NCI-H526 treated with DMSO at 0.1 percent for 48 hours (cell line): ENCODE measurements around the gene SMPD4.
A peak's percentile ranks its signal among the peaks of the same experiment; 100 is the strongest.
"Not testable (repeated sequence)": the region's sequence is repeated elsewhere in the genome, so short reads cannot be mapped to it uniquely, and the experiment has no call there.

ENCODE experiments used
- DNase-seq: peaks from one replicate; lab custom pipeline; 2025; lab: John Stamatoyannopoulos, UW

The SMPD4 gene

GRCh38 chr2:130181325-130181879, at the start of gene SMPD4:
Gene SMPD4, minus strand, starts transcription at chr2:130181602. Its CDS starts 5,010 bp downstream, at chr2:130176592.
- DNase-seq, result peak; percentile 85

- not testable (repeated sequence) for DNase-seq
Measured at GRCh38 chr2:130230907-130231306, 49.5 kb upstream of the SMPD4 start.

- not testable (repeated sequence) for DNase-seq
Measured at GRCh38 chr2:130230376-130230775, 49.0 kb upstream of the SMPD4 start.

GRCh38 chr2:130229161-130229510, 47.7 kb upstream of the SMPD4 start:
- not testable (repeated sequence) for DNase-seq

GRCh38 chr2:130228467-130229160, 47.2 kb upstream of the SMPD4 start:
- DNase-seq, result not testable (repeated sequence)

- DNase-seq, result not testable (repeated sequence)
Measured at GRCh38 chr2:130228005-130228404, 46.6 kb upstream of the SMPD4 start.

- DNase-seq, result not testable (repeated sequence)
Measured at GRCh38 chr2:130222523-130222922, 41.1 kb upstream of the SMPD4 start.

- not testable (repeated sequence) for DNase-seq
Measured at GRCh38 chr2:130220505-130220904, 39.1 kb upstream of the SMPD4 start.

- not testable (repeated sequence) for DNase-seq
Measured at GRCh38 chr2:130219147-130219546, 37.7 kb upstream of the SMPD4 start.

GRCh38 chr2:130207051-130207450, 25.6 kb upstream of the SMPD4 start:
- DNase-seq, result not testable (repeated sequence)

- not testable (repeated sequence) for DNase-seq
Measured at GRCh38 chr2:130203150-130203549, 21.7 kb upstream of the SMPD4 start.

GRCh38 chr2:130202518-130202917, 21.1 kb upstream of the SMPD4 start:
- DNase-seq, result not testable (repeated sequence)

GRCh38 chr2:130198343-130198742, 16.9 kb upstream of the SMPD4 start, which contains the start of gene TUBA3E:
Gene TUBA3E, minus strand, starts transcription at chr2:130198439. Its CDS starts 79 bp downstream, at chr2:130198360.
- no peak for DNase-seq

- DNase-seq, result not testable (repeated sequence)
Measured at GRCh38 chr2:130196052-130196451, 14.7 kb upstream of the SMPD4 start.

GRCh38 chr2:130195089-130195635, 13.8 kb upstream of the SMPD4 start:
- not testable (repeated sequence) for DNase-seq

- DNase-seq, result not testable (repeated sequence)
Measured at GRCh38 chr2:130193824-130194223, 12.4 kb upstream of the SMPD4 start.

GRCh38 chr2:130192451-130192850, 11.0 kb upstream of the SMPD4 start:
- not testable (repeated sequence) for DNase-seq

GRCh38 chr2:130191319-130191718, 9.9 kb upstream of the SMPD4 start:
- DNase-seq, result not testable (repeated sequence)

GRCh38 chr2:130190237-130190636, 8.8 kb upstream of the SMPD4 start:
- DNase-seq, result no peak

GRCh38 chr2:130188958-130189357, 7.6 kb upstream of the SMPD4 start:
- not testable (repeated sequence) for DNase-seq

- not testable (repeated sequence) for DNase-seq
Measured at GRCh38 chr2:130187859-130188792, 6.7 kb upstream of the SMPD4 start.

GRCh38 chr2:130187268-130187667, 5.9 kb upstream of the SMPD4 start:
- DNase-seq, result no peak
